CD14-positive monocyte (primary cell): ENCODE data around the gene GNPTG. TPM values are rescaled to one million over a fixed set of nuclear protein-coding genes. Genes with fewer than 3 reads are reported as not detected.
A peak's percentile ranks its signal among the peaks of the same experiment; 100 is the strongest.

Experiments used
- DNase-seq, 3 donors: peaks; one replicate each; pipeline ENCODE4 v3.0.0-alpha.2; 2011 to 2022
- H2AFZ ChIP-seq: 2 replicates; pipeline ENCODE4 v1.6.0; 2012; ENCODE audit warnings: mild to moderate bottlenecking, low read depth, low read length, inconsistent platforms; ENCODE audit not compliant: insufficient read depth, poor library complexity, severe bottlenecking
- H3K27ac ChIP-seq, 2 donors: 1 replicate in 1 of 2; 2 replicates in 1 of 2; pipeline ENCODE4 v1.5.1; 2012 to 2013; ENCODE audit warnings: low read length in 2 of 2, control low read depth in 1 of 2, inconsistent platforms in 1 of 2, low read depth in 1 of 2, mild to moderate bottlenecking in 1 of 2
- H3K27me3 ChIP-seq, 2 donors: one replicate each; pipeline versions ENCODE4 v1.6.0 to v1.6.1; 2011 to 2013; ENCODE audit warnings: low read length in 2 of 2; ENCODE audit not compliant: control insufficient read depth in 2 of 2, insufficient read depth in 2 of 2
- H3K36me3 ChIP-seq, 2 donors: replicated peaks in 1 of 2; 1 replicate in 1 of 2; 2 replicates in 1 of 2; pipeline versions ENCODE4 v1.5.1 to v1.6.1; 2012 to 2013; ENCODE audit warnings: low read length in 2 of 2, control low read depth in 1 of 2, inconsistent platforms in 1 of 2, mild to moderate bottlenecking in 1 of 2; ENCODE audit not compliant: insufficient read depth in 2 of 2, control insufficient read depth in 1 of 2
- H3K4me1 ChIP-seq, 2 donors: 1 replicate in 1 of 2; 2 replicates in 1 of 2; pipeline versions ENCODE4 v1.5.1 to v1.6.1; 2012 to 2013; ENCODE audit warnings: low read length in 2 of 2, control low read depth in 1 of 2, inconsistent platforms in 1 of 2, mild to moderate bottlenecking in 1 of 2, moderate library complexity in 1 of 2; ENCODE audit not compliant: insufficient read depth in 2 of 2, control insufficient read depth in 1 of 2
- H3K4me2 ChIP-seq: replicated peaks from 2 replicates; pipeline ENCODE3; 2012; ENCODE audit warnings: low read length, moderate library complexity, mild to moderate bottlenecking; ENCODE audit not compliant: poor library complexity, severe bottlenecking; ENCODE audit errors: extremely low read depth
- H3K4me3 ChIP-seq, 3 experiments: fragments of 200-600 bp in 1 of 3; sonication (generic) in 1 of 3; replicated peaks in 1 of 3; 1 replicate in 2 of 3; 2 replicates in 1 of 3; pipeline ENCODE4 v1.5.1; 2011 to 2013; ENCODE audit warnings: low read length in 3 of 3, mild to moderate bottlenecking in 3 of 3, control low read depth in 2 of 3, low read depth in 2 of 3, inconsistent platforms in 1 of 3, moderate library complexity in 1 of 3
- H3K79me2 ChIP-seq: 2 replicates; pipeline ENCODE4 v1.6.0; 2012; ENCODE audit warnings: mild to moderate bottlenecking, control low read depth, inconsistent platforms, low read length, moderate library complexity; ENCODE audit not compliant: insufficient read depth
- H3K9ac ChIP-seq: 2 replicates; pipeline ENCODE4 v1.6.0; 2017; ENCODE audit warnings: low read length, mild to moderate bottlenecking; ENCODE audit not compliant: insufficient read depth, poor library complexity, severe bottlenecking
- H3K9me3 ChIP-seq, 2 donors: replicated peaks in 1 of 2; 1 replicate in 1 of 2; 2 replicates in 1 of 2; pipeline versions ENCODE4 v1.5.1 to v1.6.1; 2012 to 2013; ENCODE audit warnings: low read length in 2 of 2, control low read depth in 1 of 2; ENCODE audit not compliant: control insufficient read depth in 1 of 2, insufficient read depth in 1 of 2
- H4K20me1 ChIP-seq: 2 replicates; pipeline ENCODE4 v1.6.0; 2012; ENCODE audit warnings: mild to moderate bottlenecking, low read length, control low read depth, moderate library complexity; ENCODE audit not compliant: insufficient read depth
- H3K27ac Mint-ChIP-seq, 7 donors: one replicate each; pipeline ENCODE4 v1.8.0; 2020; ENCODE audit warnings: mild to moderate bottlenecking in 7 of 7, mixed read lengths in 7 of 7, moderate library complexity in 6 of 7, inconsistent platforms in 2 of 7
- H3K27me3 Mint-ChIP-seq, 3 donors: one replicate each; pipeline ENCODE4 v1.8.0; 2021 to 2022; ENCODE audit warnings: low read depth in 3 of 3, mild to moderate bottlenecking in 3 of 3, mixed read lengths in 3 of 3, moderate library complexity in 3 of 3, inconsistent platforms in 1 of 3
- H3K36me3 Mint-ChIP-seq, 2 donors: one replicate each; pipeline ENCODE4 v1.8.0; 2020; ENCODE audit warnings: mixed read lengths in 2 of 2, inconsistent platforms in 1 of 2, mild to moderate bottlenecking in 1 of 2
- H3K4me1 Mint-ChIP-seq: one replicate; pipeline ENCODE4 v1.8.0; 2020; ENCODE audit warnings: mild to moderate bottlenecking, mixed read lengths
- H3K4me3 Mint-ChIP-seq, 2 donors: one replicate each; pipeline ENCODE4 v1.8.0; 2020; ENCODE audit warnings: mild to moderate bottlenecking in 2 of 2, mixed read lengths in 2 of 2, moderate library complexity in 1 of 2
- H3K9me3 Mint-ChIP-seq, 7 donors: one replicate each; pipeline ENCODE4 v1.8.0; 2020 to 2022; ENCODE audit warnings: mixed read lengths in 7 of 7, mild to moderate bottlenecking in 6 of 7, moderate library complexity in 6 of 7, inconsistent platforms in 2 of 7
- WGBS: methylation state at CpG from one replicate; pipeline ENCODE4 v1.1.5; 2013; ENCODE audit warnings: missing lambda C conversion rate; ENCODE audit not compliant: insufficient coverage; 5-methylcytosine and 5-hydroxymethylcytosine counted together
- intact Hi-C, 2 donors: fragments of 100-400 bp; cut with micrococcal nuclease; formaldehyde crosslinking; loops; one replicate each; pipeline versions ENCODE4 v1.15.0 to v1.15.1; 2023
- polyA plus RNA-seq, 3 donors: library from polyadenylated mRNA; depleted of rRNA in 1 of 3; unstranded in 2 of 3; stranded (reverse) in 1 of 3; fragments of 300-500 nt in 2 of 3; fragments of >200 nt in 1 of 3; fragmentation: Illumina TruSeq in 2 of 3; gene quantifications; 1 replicate in 2 of 3; 2 replicates in 1 of 3; pipeline ENCODE4 v1.2.3, GENCODE V29; 2012 to 2021
- TF ChIP-seq, protein P1 (sequence below): fragments of 200-600 bp; IDR thresholded peaks from one replicate; pipeline ENCODE4 v1.8.0; 2022; ENCODE audit warnings: antibody characterized with exemption, mild to moderate bottlenecking

The GNPTG gene
- polyA plus RNA-seq, 3 donors = 74.7 to 130 (median 82.5) TPM

DNA sequence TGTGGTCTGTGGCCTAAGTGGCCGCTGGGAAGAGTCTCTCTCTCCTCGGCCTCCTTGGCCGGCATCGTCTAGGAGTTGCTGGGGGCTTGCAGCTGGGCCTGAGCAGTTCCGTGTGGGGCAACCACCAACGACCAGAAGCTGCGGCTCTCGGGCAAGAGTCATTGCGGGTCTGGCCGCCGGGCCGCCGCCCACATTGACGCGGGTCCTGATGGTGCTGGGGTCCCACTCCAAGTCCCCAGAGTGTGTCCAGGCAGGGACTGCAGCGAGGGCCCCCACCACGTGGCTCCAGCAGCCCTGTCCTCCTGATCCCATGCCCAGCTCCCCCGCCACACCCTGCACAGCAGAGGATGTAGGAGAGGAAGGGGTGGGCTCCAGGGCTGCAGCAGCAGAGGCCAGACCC lies 31.8 kb downstream of the GNPTG start:
- H3K36me3 ChIP-seq = peaks cover 50 to 63% of the 10 kb centered on the region in 2 donors

DNA sequence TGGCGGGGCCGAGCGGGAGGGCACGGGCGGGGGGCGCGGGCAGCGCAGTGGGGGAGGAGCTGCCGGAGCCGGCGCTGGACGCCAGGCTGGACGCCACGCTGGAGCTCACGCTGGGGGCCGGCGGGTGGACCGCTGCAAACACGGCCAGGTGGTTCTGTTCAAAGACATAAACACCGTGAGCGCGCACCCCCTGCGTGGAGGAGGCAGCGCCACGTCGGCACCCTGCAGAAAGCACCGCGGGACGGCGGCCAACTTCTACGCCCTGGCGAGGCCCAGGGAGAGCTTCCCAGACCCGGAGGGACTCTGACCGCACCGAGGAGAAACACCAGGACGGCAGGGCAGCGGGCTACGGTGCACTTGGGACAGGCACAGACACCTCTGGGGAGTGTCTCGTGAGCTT lies 33.5 kb downstream of the GNPTG start:
- Mint-ChIP-seq H3K4me1 (peaks cover under 1% of the 10 kb centered on the region), H3K36me3 (peaks cover 39 to 76% of the 10 kb centered on the region in 2 donors), H3K27ac (no peak overlapping the region), H3K4me3 (no peak overlapping the region), H3K27me3 (no peaks in the 10 kb centered on the region), H3K9me3 (no peaks in the 10 kb centered on the region)
- no peak for DNase-seq
- Histone ChIP-seq H3K9me3 (no peaks in the 10 kb centered on the region), H4K20me1 (peaks cover 74% of the 10 kb centered on the region), H3K4me2 (no peak overlapping the region), H3K4me3 (no peak overlapping the region), H3K36me3 (peaks cover 62 to 80% of the 10 kb centered on the region in 2 donors), H2AFZ (no peak overlapping the region), H3K79me2 (no peaks in the 10 kb centered on the region), H3K9ac (no peak overlapping the region), H3K4me1 (no peaks in the 10 kb centered on the region), H3K27ac (no peak overlapping the region), H3K27me3 (no peaks in the 10 kb centered on the region)
- TF ChIP-seq, protein P1, sequence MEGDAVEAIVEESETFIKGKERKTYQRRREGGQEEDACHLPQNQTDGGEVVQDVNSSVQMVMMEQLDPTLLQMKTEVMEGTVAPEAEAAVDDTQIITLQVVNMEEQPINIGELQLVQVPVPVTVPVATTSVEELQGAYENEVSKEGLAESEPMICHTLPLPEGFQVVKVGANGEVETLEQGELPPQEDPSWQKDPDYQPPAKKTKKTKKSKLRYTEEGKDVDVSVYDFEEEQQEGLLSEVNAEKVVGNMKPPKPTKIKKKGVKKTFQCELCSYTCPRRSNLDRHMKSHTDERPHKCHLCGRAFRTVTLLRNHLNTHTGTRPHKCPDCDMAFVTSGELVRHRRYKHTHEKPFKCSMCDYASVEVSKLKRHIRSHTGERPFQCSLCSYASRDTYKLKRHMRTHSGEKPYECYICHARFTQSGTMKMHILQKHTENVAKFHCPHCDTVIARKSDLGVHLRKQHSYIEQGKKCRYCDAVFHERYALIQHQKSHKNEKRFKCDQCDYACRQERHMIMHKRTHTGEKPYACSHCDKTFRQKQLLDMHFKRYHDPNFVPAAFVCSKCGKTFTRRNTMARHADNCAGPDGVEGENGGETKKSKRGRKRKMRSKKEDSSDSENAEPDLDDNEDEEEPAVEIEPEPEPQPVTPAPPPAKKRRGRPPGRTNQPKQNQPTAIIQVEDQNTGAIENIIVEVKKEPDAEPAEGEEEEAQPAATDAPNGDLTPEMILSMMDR = no peak
- WGBS = 98% methylated on average over 39 of the region's 39 CpGs
- intact Hi-C loops = no loop called here

More for the DNA sequence above, 31.8 kb downstream of the GNPTG start:
- H3K27ac Mint-ChIP-seq = no peak overlapping the region
- no peak overlapping the region for H3K27ac ChIP-seq
- H3K4me1 ChIP-seq = peaks cover 9 to 15% of the 10 kb centered on the region in 2 donors
- H3K4me1 Mint-ChIP-seq = peaks cover 9% of the 10 kb centered on the region
- 94% methylated on average over 6 of the region's 18 CpGs for WGBS
- peaks cover 3% of the 10 kb centered on the region for H3K79me2 ChIP-seq
- intact Hi-C loops = no loop called here
- DNase-seq = peak in 1 of 3 donors; percentile 5
- H4K20me1 ChIP-seq = peaks cover 88% of the 10 kb centered on the region
- no peaks in the 10 kb centered on the region for H3K9me3 ChIP-seq
- H3K4me3 Mint-ChIP-seq = no peak overlapping the region
- no peak overlapping the region for H2AFZ ChIP-seq
- peaks cover 35 to 65% of the 10 kb centered on the region in 2 donors for H3K36me3 Mint-ChIP-seq
- no peaks in the 10 kb centered on the region for H3K27me3 ChIP-seq
- no peak overlapping the region for H3K4me2 ChIP-seq
- peaks cover 1 to 3% (median 2%) of the 10 kb centered on the region in 3 donors for H3K27me3 Mint-ChIP-seq
- no peak overlapping the region for H3K9ac ChIP-seq
- no peak overlapping the region for H3K4me3 ChIP-seq
- TF ChIP-seq, protein P1 = no peak
- H3K9me3 Mint-ChIP-seq = no peaks in the 10 kb centered on the region
